K562 (cell line): ENCODE results near the gene TRERF1. TPM values are rescaled to one million over a fixed set of nuclear protein-coding genes. Genes with fewer than 3 reads are reported as not detected.

Experiments used
- ADNP ChIP-seq: fragments of 200-800 bp; sonication (Bioruptor generic); IDR thresholded peaks from 2 replicates; pipeline ENCODE4 v1.6.1; 2016; ENCODE audit warnings: missing genetic modification characterization, missing compliant biosample characterization
- FOSL1 ChIP-seq: fragments of 200-800 bp; sonication (Bioruptor generic); conservative IDR thresholded peaks from 2 replicates; pipeline ENCODE4 v1.6.1; 2016; ENCODE audit warnings: missing genetic modification characterization, missing compliant biosample characterization
- HIVEP1 ChIP-seq: fragments of 250-450 bp; sonication (Bioruptor Pico); IDR thresholded peaks from 2 replicates; pipeline ENCODE4 v1.4.0; 2020; ENCODE audit warnings: mild to moderate bottlenecking
- JUN ChIP-seq, 2 experiments: sonication (generic) in 1 of 2; formaldehyde crosslinking in 1 of 2; IDR thresholded peaks; 2 replicates each; pipeline versions ENCODE4 v1.6.1 to v1.8.0; 2012 to 2022; ENCODE audit warnings: borderline replicate concordance in 2 of 2, mild to moderate bottlenecking in 2 of 2, improper control_type of control experiment in 1 of 2, low read depth in 1 of 2, low read length in 1 of 2, missing genetic modification reagents in 1 of 2
- MITF ChIP-seq: IDR thresholded peaks from 2 replicates; pipeline ENCODE4 v1.6.1; 2014; ENCODE audit warnings: antibody characterized with exemption
- PPARD ChIP-seq: fragments of 250-450 bp; sonication (Bioruptor Pico); IDR thresholded peaks from 2 replicates; pipeline ENCODE4 v1.8.0; 2022; ENCODE audit warnings: inconsistent platforms, mild to moderate bottlenecking, moderate library complexity
- PRMT5 ChIP-seq: sonication (generic); formaldehyde crosslinking; IDR thresholded peaks from 2 replicates; pipeline ENCODE4 v1.5.0; 2020; ENCODE audit warnings: missing genetic modification reagents
- TFAP4 ChIP-seq: sonication (generic); formaldehyde crosslinking; IDR thresholded peaks from 2 replicates; pipeline ENCODE4 v1.8.0; 2022; ENCODE audit warnings: missing genetic modification reagents, mild to moderate bottlenecking, moderate library complexity, borderline replicate concordance
- TOE1 ChIP-seq, 2 experiments: fragments of 450-650 bp in 1 of 2; sonication (generic) in 1 of 2; formaldehyde crosslinking in 1 of 2; IDR thresholded peaks; 2 replicates each; pipeline versions ENCODE4 v1.7.1 to v1.8.0; 2016 to 2022; ENCODE audit warnings: borderline replicate concordance in 2 of 2, mild to moderate bottlenecking in 2 of 2, antibody characterized with exemption in 1 of 2, inconsistent platforms in 1 of 2, low read depth in 1 of 2, missing genetic modification reagents in 1 of 2, moderate library complexity in 1 of 2
- ZBTB9 ChIP-seq: fragments of 450-650 bp; formaldehyde crosslinking; IDR thresholded peaks from 2 replicates; pipeline ENCODE4 v1.4.0; 2020; ENCODE audit warnings: mild to moderate bottlenecking, moderate library complexity
- ZFX ChIP-seq: sonication (generic); formaldehyde crosslinking; IDR thresholded peaks from 2 replicates; pipeline ENCODE4 v1.8.0; 2022; ENCODE audit warnings: mild to moderate bottlenecking, missing genetic modification reagents, moderate library complexity
- ZNF232 ChIP-seq: sonication (generic); formaldehyde crosslinking; IDR thresholded peaks from 2 replicates; pipeline ENCODE4 v1.8.0; 2022; ENCODE audit warnings: mild to moderate bottlenecking, missing genetic modification reagents
- ZNF436 ChIP-seq: fragments of 250-450, 450-650 bp; sonication (Bioruptor Pico); formaldehyde crosslinking; IDR thresholded peaks from 2 replicates; pipeline ENCODE4 v1.7.0; 2020; ENCODE audit warnings: mild to moderate bottlenecking
- polyA plus RNA-seq, 8 experiments: library from polyadenylated mRNA; depleted of rRNA in 4 of 8; stranded (reverse) in 5 of 8; unstranded in 3 of 8; fragments of >200 nt; fragmentation: Nextera tagmentation in 2 of 8; fragmentation: Illumina TruSeq in 1 of 8; extraction: Ambion mirVana in 2 of 8; extraction: Trizol in 1 of 8; gene quantifications; 2 replicates each; pipeline versions ENCODE4 v1.2.1 to v1.2.3, GENCODE V29; 2011 to 2014; ENCODE audit warnings: inconsistent platforms in 1 of 8, missing spikeins in 1 of 8
- total RNA-seq, 7 experiments: library from RNA; depleted of rRNA in 6 of 7; stranded (reverse); fragments of >200 nt in 6 of 7; fragmentation: Illumina TruSeq in 2 of 7; extraction: Trizol in 2 of 7; gene quantifications; 2 replicates each; pipeline versions ENCODE4 v1.2.1 to v1.2.3, GENCODE V29; 2011 to 2021; ENCODE audit warnings: low replicate concordance in 1 of 7
- TF ChIP-seq, protein P1 (sequence below), 2 experiments: fragments of 200-800 bp in 1 of 2; sonication (Bioruptor generic) in 1 of 2; sonication (generic) in 1 of 2; formaldehyde crosslinking in 1 of 2; IDR thresholded peaks in 1 of 2; conservative IDR thresholded peaks in 1 of 2; 2 replicates each; pipeline versions ENCODE4 v1.5.0 to v1.6.1; 2016 to 2020; ENCODE audit warnings: missing compliant biosample characterization in 1 of 2, missing genetic modification characterization in 1 of 2, missing genetic modification reagents in 1 of 2
- TF ChIP-seq, protein P2 (sequence below): fragments of 450-650 bp; conservative IDR thresholded peaks from 2 replicates; pipeline ENCODE4 v1.6.1; 2016; ENCODE audit warnings: missing genetic modification characterization, low read depth, mild to moderate bottlenecking, control low read depth, missing compliant biosample characterization
- TF ChIP-seq, protein P3 (sequence below): sonication (generic); IDR thresholded peaks from 2 replicates; pipeline ENCODE4 v1.6.1; 2016

Gene TRERF1
- total and polyA plus RNA-seq, 9 of the 15 experiments (the other 6 are each of a cell fraction or from before 2014, with no cell fraction given), result 0.04 to 0.20 (median 0.07) TPM; not detected in 3

GRCh38 chr6:42315991-42316970, 135.4 kb downstream of the TRERF1 start (continued):
- TF ChIP-seq JUN (IDR thresholded peaks at IDR 0.05; ENCODE audit: borderline replicate concordance, low read depth, low read length) (peak; percentile 93), JUN (CRISPR knock-in tag; IDR thresholded peaks at IDR 0.05; ENCODE audit: borderline replicate concordance) (no peak), MITF (peak; percentile 67; the same call in 1 of the 2 replicates), FOSL1 (peak; percentile 99), ZNF436 (CRISPR knock-in tag) (no peak), HIVEP1 (CRISPR knock-in tag) (peak; percentile 83; the same call in 1 of the 2 replicates), ZFX (CRISPR knock-in tag) (peak; percentile 38; the same call in 1 of the 2 replicates), PPARD (CRISPR knock-in tag) (no peak), ZBTB9 (peak; percentile 88), ZNF232 (CRISPR knock-in tag) (no peak), ADNP (peak; percentile 43), PRMT5 (no peak), TOE1 (IDR thresholded peaks at IDR 0.05; ENCODE audit: borderline replicate concordance) (peak; percentile 39; the same call in 1 of the 2 replicates), TOE1 (CRISPR knock-in tag; IDR thresholded peaks at IDR 0.05; ENCODE audit: borderline replicate concordance, low read depth) (no peak), TFAP4 (CRISPR knock-in tag) (no peak)
- TF ChIP-seq, protein P1, sequence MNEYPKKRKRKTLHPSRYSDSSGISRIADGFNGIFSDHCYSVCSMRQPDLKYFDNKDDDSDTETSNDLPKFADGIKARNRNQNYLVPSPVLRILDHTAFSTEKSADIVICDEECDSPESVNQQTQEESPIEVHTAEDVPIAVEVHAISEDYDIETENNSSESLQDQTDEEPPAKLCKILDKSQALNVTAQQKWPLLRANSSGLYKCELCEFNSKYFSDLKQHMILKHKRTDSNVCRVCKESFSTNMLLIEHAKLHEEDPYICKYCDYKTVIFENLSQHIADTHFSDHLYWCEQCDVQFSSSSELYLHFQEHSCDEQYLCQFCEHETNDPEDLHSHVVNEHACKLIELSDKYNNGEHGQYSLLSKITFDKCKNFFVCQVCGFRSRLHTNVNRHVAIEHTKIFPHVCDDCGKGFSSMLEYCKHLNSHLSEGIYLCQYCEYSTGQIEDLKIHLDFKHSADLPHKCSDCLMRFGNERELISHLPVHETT (CRISPR knock-in tag; conservative IDR thresholded peaks at IDR 0.05 in 1 of 2, IDR thresholded peaks at IDR 0.05 in 1 of 2), result peak in 1 of 2 experiments; percentile 79; a peak in 2 of 4 replicates
- TF ChIP-seq, protein P2, sequence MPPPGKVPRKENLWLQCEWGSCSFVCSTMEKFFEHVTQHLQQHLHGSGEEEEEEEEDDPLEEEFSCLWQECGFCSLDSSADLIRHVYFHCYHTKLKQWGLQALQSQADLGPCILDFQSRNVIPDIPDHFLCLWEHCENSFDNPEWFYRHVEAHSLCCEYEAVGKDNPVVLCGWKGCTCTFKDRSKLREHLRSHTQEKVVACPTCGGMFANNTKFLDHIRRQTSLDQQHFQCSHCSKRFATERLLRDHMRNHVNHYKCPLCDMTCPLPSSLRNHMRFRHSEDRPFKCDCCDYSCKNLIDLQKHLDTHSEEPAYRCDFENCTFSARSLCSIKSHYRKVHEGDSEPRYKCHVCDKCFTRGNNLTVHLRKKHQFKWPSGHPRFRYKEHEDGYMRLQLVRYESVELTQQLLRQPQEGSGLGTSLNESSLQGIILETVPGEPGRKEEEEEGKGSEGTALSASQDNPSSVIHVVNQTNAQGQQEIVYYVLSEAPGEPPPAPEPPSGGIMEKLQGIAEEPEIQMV (tag), result no peak; the same call in 1 of the 2 replicates
- TF ChIP-seq, protein P3, sequence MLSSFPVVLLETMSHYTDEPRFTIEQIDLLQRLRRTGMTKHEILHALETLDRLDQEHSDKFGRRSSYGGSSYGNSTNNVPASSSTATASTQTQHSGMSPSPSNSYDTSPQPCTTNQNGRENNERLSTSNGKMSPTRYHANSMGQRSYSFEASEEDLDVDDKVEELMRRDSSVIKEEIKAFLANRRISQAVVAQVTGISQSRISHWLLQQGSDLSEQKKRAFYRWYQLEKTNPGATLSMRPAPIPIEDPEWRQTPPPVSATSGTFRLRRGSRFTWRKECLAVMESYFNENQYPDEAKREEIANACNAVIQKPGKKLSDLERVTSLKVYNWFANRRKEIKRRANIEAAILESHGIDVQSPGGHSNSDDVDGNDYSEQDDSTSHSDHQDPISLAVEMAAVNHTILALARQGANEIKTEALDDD, result peak; percentile 80
